ENCODE data around the gene BMP4. TPM values are rescaled to one million over a fixed set of nuclear protein-coding genes. Genes with fewer than 3 reads are reported as not detected.
"Not testable (repeated sequence)": the region's sequence is repeated elsewhere in the genome, so short reads cannot be mapped to it uniquely, and the experiment has no call there.

Gene BMP4
- polyA plus RNA-seq (ENCODE audit: insufficient read length in 10 of 10): 10 to 100 TPM; 11.5 to 29.2 (median 18.5) TPM
- long read RNA-seq, donor 1, transcript BMP4-201 (4 exons, 1,917 nt): major isoform, 5 of 7 reads
- long read RNA-seq, donor 1, partial matches to known transcripts: 0 of 7 reads
- long read RNA-seq, donor 1, other reads (novel, unspliced or antisense): 0 of 7 reads
- long read RNA-seq, donor 2, partial matches to known transcripts: 0 of 3 reads
- long read RNA-seq, donor 2, other reads (novel, unspliced or antisense): 0 of 3 reads
- long read RNA-seq, donor 3: 0 reads
- long read RNA-seq, donor 4, transcript BMP4-201 (4 exons, 1,917 nt): major isoform, 5 of 10 reads
- long read RNA-seq, donor 4, partial matches to known transcripts: 0 of 10 reads
- long read RNA-seq, donor 4, other reads (novel, unspliced or antisense): 0 of 10 reads
- long read RNA-seq, donor 5, partial matches to known transcripts: 0 of 6 reads
- long read RNA-seq, donor 5, other reads (novel, unspliced or antisense): 0 of 6 reads
- long read RNA-seq, donor 6, partial matches to known transcripts: 0 of 2 reads
- long read RNA-seq, donor 6, other reads (novel, unspliced or antisense): 0 of 2 reads
- long read RNA-seq, donor 7, transcript BMP4-206 (4 exons, 1,708 nt): major isoform, 5 of 8 reads
- long read RNA-seq, donor 7, partial matches to known transcripts: 0 of 8 reads
- long read RNA-seq, donor 7, other reads (novel, unspliced or antisense): 0 of 8 reads
- long read RNA-seq, donor 8, partial matches to known transcripts: 0 of 4 reads
- long read RNA-seq, donor 8, other reads (novel, unspliced or antisense): 0 of 4 reads
- long read RNA-seq, donor 9, partial matches to known transcripts: 0 of 2 reads
- long read RNA-seq, donor 9, other reads (novel, unspliced or antisense): 0 of 2 reads

DNA sequence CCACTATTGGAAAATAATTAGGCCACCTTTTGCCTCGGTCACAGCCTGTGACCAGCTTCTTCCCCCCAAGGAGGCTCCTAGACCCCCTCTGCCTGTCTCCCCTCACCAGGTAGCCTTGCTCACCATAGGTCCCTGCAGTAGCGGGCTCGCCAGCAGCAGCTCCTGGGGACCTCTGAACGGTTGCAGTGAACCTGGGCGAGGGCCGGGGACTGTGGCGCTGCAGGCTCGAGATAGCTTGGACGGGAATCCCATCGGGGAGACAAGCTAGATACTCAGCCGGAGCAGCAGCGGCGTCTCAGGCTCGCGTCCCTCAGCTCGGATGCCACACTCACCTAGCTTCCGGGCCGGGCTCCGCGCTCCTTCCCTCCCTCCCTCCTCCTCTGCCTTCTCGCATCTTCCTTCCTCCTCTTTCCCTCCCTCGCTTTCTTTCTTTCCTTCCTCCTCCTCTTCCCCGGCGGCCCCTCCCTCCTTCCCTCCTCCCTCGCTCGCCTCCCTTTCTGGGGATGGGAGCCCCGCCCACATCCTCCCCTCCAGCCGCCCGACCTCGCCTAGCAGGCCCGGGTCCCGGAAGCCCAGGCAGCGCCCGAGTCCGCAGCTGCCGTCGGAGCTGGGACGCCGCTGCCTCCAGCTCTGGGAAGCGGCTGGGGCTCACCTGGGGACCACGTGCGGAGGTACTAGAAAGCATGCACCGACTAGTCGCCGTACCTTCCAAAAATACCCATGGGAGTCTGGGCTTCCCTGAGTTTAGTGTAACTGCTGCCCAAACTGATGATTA is at the start of gene BMP4:
Gene BMP4, minus strand, starts transcription at position 399 of the 775 bp plus-strand sequence. CDS start 4,603 bp downstream, outside the sequence.
- DNase-seq: peak; percentile 65 to 96 (median 90)

DNA sequence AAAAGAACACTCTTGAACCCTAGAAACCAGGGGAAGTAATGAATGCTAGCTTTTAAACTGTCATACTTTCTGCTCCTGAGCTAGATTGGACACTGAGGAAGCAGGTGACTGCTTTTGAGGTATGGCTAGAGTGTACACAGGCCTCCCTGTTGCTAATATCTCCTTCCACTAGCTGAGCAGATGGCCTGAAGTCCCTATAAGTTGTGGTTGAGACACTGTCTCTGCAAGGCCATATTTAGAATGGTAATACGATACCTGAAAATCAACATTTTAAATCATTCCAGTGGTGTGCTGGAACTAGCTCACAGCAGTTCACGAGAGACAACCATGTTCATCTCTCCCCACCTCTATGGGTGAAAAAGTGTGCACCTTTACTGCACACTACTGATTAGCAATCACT is 46.4 kb upstream of the BMP4 start:
- no peak for DNase-seq

DNA sequence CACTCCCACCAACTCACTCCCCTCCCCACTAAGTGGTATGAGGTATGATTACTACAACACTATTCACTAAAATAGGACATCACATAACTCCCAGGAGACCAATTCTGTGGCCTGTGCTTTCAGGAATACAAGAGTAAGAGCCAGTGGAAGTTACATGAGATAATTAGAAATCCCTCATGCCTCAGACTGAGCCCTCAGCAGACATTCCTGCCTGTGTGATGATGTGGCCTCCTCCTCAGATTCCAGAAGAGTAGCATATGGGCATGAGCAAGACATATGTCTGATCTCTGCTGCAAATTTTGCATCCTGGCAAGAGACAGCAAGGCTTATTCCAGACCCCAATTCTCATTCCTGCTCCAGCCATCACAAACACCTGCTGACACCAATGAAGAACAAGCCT is 46.0 kb upstream of the BMP4 start:
- peak in 1 of 3 donors; percentile 64 for DNase-seq

DNA sequence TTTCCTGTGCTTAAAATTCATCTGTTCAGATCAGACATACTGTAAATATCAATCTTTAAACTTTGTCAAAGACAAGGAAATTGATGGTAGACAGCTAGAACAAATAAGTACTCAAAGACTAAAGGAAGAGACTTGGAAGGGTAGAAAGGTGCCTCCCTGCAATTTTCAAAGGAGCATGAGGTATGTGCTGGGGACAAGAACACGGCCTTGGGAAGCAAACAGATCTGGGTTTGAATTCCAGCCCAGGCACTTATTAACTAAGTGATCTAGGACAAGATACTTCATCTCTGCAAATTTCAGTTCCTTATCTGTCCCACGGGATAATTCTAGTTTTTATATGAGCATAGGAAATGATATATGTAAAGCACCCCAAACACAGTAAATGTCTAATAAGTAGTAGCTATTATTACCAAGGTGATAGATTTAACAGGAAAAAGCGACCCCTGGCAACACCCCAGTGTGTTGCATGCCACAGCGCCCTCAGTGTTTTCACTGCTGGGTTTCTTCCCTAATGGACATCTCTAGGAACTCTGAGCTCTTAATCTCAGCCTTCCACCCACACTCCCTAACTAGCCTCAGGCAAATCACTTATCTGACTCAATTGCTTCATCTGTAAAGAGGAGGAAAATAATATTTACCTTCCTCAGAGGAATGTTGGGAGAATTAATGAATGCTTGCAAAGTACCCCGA is 44.7 kb upstream of the BMP4 start:
- no peak for DNase-seq

DNA sequence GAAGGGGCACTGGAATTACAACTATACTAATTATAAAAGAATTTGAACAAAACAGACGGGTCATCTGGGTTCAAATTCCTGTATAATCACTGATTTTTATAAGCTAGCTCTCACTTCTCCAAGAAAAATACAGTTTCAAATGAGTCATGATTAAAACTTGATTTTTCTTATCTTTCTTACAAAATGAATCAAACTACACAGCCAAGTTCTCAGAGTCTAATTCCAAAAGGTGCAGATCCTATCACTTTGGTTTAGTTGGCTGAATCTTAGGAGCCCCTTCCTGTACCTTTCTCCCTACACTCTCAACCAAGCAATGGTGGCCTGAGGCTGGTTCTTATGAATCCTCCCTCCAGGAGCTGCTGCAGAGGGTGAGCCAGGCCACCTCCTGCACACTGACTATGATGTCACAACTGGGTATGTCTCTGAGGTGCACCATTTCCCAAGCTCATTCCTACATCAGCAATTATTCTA is 43.8 kb upstream of the BMP4 start:
- peak in 1 of 3 donors; percentile 11 for DNase-seq

DNA sequence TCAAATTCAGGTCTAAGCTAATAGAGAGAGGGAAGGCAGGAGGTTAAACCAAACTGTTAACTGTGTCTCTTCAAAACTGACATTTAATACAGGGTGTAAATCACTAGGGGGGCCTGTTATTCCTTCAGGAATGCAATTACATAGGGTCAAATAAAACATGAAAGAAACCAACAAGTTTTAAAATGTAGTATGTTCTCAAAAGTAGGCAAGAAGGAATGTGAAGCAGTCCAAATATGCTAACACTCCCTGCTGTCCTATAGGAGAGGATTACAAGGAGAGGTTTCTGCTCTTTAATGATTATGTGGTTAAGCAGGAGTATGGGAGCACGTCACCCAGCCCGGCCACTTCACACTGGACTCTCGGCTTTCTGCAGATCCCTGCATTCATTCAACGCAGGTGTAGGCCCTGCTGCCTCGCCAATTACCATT is 42.5 kb upstream of the BMP4 start:
- DNase-seq: peak in 1 of 3 donors; percentile 49

DNA sequence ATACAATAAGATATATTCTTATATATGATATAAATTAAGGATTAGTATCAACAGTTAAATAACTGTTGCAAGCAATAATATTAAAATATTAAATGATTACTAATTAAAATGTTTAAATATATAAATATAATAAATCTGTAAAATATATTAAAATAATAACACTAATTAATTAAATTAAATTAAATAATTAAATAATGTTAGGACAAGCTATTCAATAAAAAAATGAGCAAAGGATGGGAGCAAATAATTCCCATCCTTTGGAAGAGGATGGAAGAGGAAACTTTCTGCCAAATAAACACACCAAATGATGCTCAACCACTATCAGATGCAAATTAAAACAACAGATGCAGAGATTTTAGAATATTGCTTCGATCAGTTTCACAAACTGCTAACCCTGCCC is 39.4 kb upstream of the BMP4 start:
- no peak for DNase-seq

DNA sequence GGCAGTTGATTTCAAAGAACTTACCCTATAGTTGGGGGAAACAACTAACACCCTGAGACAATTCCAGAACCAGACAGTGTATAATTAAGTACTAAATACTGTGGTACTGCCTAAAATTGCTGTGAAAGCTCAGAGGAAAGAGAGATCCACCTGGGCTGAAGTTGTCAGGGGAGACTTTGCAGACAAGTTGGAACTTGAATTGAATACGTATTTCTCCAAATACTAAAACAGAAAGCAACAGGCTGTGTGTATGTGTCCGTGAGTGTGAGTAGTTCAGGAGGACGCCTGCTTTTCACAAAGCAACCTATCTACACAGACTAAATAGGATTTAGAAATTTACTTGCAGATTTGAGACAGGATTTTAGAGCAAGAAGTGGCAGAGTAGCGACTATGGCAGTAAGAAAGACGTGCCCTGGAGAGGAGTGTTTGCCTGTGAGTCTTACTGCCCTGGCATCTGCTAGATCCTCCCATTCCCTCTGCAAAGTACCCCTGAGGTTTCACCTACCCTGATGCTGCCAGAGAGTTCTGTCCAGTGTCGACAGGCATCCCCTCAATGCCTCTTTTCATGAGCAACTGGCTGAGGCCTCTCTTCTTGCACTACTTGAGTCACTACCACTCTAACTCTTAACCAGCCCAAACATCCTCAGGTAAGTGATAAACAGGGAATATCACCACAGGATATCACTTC is 37.4 kb upstream of the BMP4 start:
- no peak for DNase-seq

DNA sequence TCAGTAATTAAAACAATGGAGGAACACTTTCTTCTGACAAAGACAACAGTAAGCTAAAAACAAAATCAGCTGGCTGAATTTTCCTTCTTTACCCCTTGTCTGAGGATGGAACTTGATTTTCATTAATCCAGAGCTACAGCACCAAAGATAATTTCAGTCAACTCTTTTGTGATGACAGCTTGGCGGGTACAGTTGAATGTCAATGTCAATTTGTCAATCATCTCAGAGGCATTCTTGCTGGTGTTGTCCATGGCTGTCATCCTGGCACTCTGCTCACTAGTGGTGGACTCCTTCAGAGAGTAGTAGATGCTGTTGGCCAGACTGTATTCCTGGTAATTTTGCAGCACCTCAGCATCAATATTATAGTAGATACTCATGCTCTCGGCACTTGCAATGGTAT is 34.4 kb upstream of the BMP4 start:
- DNase-seq: no peak

DNA sequence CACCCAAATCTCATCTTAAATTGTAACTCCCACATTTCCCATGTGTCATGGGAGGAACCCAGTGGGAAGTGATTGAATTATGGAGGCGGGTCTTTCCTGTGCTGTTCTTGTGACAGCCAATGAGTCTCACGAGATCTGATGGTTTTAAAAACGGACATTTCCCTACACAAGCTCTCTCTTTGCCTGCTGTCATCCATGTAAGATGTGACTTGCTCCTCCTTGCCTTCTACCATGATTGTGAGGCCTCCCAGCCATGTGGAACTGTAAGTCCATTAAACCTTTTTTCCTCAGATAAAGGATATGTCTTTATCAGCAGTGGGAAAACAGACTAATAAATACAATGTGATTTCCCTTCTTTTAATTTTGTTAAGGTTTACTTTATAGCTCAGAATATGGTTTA is 30.1 kb upstream of the BMP4 start:
- DNase-seq: not testable (repeated sequence)

DNA sequence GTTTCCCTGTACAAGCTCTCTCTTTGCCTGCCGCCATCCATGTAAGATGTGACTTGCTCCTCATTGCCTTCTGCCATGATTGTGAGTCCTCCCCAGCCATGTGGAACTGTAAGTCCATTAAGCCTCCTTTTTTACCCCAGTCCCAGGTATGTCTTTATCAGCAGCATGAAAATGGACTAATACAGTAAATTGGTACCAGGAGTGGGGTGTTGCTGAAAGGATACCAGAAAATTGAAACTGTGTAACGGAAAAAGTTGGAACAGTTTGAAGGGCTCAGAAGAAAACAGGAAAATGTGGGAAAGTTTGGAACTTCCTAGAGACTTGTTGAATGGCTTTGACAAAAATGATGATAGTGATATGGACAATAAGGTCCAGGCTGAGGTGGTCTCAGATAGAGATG is 28.3 kb upstream of the BMP4 start:
- DNase-seq: not testable (repeated sequence)

DNA sequence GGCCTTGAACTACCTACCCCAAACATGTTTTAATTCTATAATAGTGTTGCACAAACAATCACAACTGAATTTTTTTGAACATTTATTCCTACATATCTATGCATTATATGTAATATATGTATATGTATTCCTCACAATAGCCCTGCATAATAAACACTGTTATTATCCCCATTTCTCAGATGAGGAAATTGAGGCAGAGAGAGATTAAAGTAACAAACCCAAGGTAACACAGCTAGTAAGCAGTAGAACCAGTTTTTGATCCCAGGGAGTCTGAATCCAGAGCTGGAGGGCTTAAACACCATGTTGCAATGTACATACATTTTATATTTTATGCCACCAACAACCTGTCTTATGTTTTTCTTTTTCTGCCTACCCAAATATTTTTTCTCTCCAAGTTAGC is 26.5 kb upstream of the BMP4 start:
- no peak for DNase-seq

DNA sequence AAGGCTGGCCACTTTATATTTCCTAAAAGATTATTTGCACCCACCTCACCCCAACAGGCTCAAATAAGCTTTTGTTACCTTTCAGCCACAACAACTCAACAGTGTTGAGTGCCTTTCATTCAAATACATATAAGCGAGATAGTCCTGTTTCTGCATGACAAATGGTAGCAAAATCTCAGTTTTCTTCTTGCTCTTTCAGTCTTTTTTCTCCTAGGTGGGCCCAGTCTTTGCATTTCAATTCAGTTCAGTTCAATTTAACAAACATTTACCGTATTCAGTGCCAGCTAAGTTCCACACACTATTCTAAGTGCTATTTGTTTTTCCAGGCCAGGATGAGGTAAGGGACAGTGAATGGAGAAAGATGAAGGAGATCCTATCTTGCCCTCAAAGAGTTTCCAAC is 25.9 kb upstream of the BMP4 start:
- DNase-seq: no peak

DNA sequence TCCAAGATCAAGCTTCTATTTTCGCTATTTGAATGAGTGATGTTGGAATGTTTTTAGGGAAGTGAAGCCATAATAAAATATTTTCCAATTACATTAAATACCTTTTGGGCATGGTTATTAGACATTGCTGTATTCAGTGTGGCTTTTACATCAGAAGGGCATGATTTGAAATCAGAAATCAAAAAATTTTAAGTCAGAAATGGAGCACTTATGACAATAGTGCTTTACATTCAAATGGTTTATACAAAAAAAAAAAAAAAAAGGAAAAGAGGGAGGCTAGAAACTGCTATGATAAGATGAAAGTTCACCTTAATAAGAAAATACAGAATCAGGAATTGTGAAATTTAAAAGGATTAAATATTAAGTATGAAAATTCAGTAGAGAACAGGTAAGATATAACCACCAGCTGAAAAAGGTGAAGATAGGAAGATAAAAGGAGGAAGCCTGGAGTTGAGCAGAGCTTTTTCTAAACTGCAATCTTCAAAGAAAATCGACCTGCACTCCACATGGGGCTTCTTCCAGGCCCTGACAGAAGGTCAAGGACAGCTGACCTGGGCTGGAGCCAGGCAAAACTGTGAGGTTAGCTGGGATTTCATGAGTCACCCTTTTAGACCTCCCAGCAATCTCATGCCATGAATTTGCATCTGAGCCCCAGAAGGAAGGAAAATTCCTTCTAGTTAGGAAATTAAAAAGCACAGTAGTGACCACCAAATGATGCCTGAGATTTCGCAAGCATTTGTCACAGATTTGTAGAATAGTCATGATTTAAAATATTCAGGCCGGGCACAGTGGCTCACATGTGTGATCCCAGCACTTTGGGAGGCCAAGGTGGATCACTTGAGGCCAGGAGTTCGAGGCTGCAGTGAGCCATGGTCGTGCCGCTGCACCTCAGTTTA is 23.4 kb upstream of the BMP4 start:
- DNase-seq: no peak

DNA sequence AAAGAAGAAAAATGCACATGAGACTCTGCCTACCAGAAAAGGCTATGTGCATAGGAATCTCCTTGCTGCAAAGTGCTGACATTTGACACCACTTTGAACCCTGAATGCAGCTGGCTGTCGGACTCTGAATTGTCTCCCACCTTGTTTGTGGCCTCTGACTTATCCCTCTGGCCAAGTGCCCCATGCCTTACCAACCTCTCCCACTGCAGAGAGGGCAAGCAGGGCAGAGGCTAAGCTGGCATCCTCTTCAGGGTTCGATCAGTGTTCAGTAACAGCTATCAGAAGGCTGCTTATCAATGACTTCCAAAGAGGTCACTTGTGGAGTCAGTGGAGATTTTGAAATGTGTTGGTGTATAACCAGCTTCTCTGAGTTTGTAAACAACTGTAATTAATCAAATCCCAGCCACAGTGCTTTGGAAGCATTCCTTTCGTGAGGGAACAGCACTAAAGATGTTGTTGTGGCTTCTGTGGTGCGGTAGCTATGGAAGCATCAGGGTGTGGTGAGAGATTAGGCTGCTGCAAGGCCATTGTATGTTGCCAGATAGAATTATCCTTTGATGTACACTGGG is 22.6 kb upstream of the BMP4 start:
- peak in 1 of 3 donors; percentile 35 for DNase-seq

DNA sequence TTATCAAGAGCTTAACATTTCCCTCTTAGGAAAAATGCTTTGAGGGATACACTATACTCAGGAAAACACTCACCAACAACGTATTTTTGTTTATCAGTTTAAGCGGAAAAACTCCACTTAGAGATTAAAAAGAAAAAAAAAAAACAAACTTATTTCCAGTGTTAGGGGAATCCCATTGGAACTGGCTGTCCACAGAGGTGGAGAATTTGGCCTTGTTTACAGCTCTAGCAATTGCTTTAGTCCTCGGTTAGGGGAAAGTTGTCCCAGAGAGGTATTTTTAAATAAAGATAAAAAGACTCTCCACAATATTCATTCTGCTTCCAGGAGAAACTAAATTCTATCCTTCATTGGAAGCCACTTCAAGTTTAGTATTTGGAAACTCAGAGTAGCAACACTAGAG is 21.6 kb upstream of the BMP4 start:
- DNase-seq: peak in 1 of 3 donors; percentile 12

DNA sequence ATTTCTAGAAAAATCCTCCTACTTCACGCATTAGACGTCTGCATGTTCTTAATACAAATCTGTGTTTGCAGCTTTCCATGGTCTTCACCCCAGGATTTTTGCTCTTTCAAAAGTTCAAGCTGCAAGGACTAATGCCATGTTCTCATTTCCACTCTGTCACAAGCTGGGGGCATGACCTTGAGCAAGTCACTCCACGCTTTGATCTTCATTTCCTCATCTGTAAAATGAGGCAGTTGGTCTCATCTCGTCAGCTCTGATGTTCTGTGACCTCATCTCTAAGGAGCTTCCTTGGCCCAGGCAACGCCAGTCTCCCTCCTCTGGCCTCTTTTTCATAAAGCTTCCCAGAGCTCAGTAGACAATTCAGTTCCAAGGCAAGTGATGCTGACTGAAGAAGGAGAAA is 18.8 kb upstream of the BMP4 start:
- DNase-seq: peak in 1 of 3 donors; percentile 16

DNA sequence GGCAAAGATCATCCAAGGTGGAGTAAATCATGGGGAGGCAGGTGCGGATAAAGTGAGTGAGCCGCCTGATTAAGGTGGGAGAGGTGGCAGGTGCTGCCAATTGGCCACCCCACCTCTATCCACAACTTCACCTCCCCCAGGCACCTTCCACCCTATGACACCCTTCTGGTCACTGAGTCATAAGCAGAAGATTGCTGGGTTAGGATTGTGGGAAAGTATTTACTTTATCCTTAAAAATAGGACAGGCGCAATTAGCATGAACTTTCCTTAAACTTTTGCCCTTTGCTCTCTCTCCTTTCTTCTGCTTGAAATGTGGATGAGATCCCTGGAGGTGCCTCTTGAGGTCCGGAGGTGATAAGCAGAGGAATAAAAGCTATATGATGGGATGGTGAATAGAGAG is 14.9 kb upstream of the BMP4 start:
- no peak for DNase-seq

DNA sequence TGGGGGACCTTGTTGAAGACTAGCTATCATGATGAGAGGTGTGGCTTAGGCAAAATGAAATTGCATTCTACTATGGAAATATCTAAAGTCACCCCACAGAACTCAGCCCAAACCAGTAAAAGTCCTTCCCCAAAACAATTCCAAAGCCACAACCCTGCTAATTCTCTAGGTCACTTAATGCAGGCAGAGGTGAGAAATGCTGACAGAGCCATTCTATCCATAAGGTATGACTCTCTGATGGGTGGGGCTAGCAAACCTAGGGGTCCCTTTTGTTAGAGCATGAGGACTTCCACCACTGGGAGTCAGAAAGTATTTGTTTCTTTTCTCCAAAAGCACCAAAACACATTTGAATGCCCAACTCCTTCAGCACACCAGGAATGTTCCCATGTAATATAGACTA is 12.7 kb upstream of the BMP4 start:
- no peak for DNase-seq
